H54 (cell line): Measurements from ENCODE around the gene KIAA0232.

Source experiments
- DNase-seq: peaks from one replicate; pipeline ENCODE4 v3.0.0; 2011; ENCODE audit warnings: low spot score, mixed read lengths; ENCODE audit not compliant: insufficient read length
- FAIRE-seq: peaks from 3 replicates; lab custom pipeline; 2011; peaks lifted over from hg19 to GRCh38; lab: Jason Lieb, UNC
- POLR2A ChIP-seq: IDR thresholded peaks from 2 replicates; pipeline ENCODE4 v1.6.1; 2011; ENCODE audit warnings: low read depth, mild to moderate bottlenecking, low read length

KIAA0232 gene

DNA sequence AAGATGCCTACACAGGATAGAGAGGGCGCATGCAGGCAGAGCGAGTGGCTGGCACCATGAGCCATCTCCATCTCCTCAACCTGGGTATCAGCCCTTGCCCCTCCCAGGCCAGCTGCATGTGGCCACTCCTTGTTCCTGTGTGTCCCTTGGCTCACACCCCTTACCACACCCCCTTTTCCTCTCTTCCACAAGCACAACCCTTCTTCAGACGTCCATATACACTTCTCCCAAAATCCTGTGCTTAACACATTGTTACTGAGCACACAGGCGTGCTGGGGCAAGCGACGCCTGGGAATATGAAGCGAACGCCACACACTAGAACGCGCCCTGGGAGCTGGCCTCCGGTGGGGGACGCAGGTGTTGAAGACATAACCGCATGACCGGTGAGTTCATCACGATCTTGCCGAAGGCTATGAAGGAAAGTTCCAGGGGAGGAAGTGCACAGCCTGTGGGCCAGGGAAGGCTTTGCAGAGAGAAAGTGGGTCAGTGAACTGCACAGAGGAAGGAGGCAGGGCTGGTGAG, 19.1 kb upstream of the KIAA0232 start:
- no peak for DNase-seq
- no peak for TF ChIP-seq POLR2A
- no peak for FAIRE-seq

DNA sequence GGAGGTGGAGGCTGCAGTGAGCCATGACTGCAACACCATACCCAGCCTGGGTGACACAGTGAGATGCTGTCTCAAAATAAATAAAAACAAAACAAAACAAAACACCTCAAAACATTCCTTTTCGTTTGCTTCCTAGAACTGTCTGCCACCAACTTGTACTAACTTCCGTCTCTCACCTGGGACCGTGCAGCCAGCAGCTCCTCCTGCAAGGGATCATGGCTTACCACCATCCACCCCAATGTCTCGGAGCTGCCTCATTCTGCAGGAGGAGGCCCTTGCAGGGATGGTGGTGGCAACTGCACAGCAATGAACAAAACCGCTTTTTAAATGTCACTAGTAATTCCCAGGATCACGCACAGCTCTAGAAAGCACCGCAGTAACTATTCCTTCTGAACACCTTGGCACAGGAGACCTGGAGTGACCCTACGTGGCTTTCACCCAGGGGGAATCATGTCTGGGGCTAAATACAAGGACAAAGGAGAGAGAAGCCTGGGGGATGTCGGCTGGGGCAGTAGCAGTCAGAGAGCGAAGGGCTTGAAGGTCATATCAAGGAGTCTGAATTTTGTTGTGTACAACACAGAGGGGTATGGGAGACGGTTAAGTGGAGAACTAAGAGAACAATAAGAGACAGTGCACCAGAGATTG, 17.4 kb upstream of the KIAA0232 start:
- FAIRE-seq (no peak), DNase-seq (no peak)
- no peak for TF ChIP-seq POLR2A

DNA sequence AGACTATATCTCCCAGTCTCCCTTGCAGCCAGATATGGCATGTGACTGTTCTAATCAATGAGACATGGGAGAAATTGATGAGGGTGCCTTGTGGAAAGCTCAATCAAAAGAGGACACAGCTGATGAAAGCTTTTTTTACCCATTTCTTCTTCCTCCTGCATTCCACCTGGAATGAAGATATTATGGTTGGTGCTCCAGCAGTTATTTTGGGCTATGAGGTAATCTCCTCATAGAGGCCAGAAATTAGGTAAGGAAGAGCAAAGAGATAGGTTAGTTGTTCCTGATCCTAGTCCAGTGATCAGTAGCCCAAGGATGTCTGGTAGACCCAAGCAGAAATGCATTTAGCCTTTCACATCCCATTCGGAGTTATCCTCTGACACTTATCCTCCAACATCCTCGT, 16.8 kb upstream of the KIAA0232 start:
- DNase-seq (no peak), FAIRE-seq (no peak)
- TF ChIP-seq POLR2A = no peak

DNA sequence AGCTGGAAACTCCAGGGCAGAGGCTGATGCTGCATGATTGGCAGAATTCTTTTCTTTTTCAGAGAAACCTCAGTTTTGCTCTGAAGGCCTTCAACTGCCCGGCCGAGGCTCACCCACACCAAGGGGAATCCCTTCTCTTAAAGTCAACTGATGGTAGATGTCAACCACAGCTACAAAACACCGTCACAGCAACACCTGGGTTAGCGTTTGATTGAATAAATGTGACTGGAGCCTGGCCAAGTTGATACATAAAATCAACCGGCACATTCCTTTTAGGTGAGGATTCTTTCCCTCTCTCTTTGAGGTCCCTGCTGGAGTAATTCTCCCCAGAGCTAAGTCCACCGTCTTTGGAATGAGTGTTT, 15.2 kb upstream of the KIAA0232 start:
- FAIRE-seq = no peak

DNA sequence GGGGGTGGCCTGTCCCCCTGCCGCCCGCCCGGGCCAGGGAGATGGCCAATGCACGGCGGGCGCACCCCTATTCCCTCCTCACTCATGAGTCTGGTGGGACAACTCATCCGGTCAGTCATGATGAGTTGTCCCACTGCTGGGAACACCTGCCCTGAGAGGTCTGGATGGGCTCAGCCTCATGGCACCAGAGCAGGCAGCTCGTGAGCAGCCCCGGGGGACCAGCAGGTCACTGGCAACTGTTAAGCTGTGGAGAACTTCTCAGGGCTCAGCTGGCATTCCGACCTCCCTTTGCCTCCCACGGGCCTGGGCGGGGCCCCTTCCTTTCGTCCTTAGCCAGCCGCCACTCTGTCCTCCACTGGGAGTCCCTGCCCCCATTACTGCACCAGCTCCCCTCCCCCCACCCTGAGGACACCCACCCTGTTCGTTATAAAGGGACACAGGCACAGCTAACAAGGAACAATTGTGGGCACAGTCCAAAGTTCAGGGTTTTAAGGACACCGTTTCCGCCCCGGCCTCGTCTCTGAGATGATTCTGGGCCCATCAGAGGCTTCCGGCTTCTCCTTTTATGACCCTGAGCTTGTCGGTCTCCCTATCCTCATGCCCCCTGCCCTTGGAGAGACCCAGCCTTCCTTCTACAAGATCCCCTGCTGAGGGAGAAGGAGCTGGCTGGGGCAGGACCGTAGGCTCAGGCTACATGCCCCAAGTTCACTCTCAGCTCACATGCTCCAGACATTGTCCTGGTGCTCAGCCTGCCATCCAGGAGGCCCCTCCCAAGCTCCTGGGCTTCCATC, 14.6 kb upstream of the KIAA0232 start:
- no peak for TF ChIP-seq POLR2A
- no peak for FAIRE-seq
- DNase-seq = no peak

More for the DNA sequence above, 15.2 kb upstream of the KIAA0232 start:
- DNase-seq = no peak
- TF ChIP-seq POLR2A = no peak

DNA sequence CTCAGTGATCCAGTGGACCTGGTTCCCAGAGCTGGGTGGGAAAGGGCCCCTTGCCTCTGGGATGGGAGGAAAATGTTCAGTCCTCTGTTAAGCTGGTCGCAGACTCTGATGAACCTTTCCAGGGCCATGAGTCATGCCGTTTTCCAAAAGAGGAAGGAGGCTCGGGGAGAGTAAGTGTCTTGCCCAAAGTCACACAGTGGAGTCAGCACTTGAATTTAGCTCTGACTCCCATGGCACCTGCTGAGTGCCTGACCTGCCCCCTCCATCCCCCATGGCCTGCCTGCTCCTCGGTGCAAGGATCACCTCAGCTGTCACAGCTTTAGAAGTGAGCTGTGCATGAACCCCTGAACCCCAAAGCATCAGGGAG, 14.0 kb upstream of the KIAA0232 start:
- DNase-seq = no peak
- no peak for FAIRE-seq
- TF ChIP-seq POLR2A = no peak

DNA sequence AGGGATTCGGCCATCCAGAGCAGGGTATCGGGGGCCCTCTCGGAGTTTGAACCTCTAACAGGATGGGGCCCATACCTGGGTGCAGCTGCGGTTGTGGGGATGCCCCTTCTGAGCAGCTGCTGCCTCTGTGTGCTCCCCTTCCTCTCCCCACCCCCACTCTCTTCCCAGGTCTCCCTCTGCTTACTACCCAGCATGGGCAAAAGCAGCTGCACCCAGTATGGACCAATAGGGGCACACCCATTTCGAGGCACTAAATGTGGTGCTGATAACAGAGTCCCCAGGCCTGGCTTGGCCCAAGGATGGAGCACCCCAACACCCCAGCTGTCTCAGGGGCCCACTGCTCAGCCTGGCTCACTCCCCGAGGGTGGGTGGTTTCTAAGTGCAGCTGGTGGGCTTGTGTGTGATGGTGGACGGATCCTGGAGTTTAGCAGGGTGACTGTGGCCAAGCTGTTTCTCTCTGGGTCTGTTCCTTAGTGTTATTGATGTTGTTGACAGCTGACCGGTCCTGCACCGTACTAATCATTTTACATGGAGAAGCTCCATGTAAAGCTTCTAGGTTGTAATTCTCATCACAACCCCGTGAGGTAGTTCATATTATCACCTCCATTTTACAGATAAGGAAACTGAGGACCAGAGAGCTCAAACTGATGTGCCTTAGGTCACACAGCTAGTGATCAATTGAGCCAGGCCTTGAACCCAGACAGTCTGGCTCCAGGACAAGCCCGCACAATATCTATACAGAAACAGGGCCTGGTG, 13.1 kb upstream of the KIAA0232 start:
- DNase-seq (no peak), FAIRE-seq (no peak)
- no peak for TF ChIP-seq POLR2A

DNA sequence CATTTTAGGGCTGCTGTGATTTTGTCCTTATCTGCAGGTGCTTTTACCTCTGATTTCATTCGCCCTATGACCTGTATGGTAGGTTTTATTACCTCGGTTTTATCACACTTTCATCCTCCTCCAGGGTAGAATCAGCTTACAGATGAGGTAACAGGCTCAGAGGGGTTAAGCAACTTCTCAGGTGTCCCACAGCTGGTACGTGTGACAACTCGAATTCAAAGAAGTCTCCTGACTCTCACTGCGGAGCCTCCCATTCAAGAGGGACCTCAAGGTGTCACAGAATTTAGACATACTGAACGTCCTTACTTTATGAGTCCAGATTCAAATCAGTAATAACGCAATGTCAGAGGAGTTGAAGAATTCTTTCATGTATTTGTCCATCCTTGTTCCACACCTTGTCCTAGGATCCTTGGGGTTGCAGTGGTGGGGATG, 12.5 kb upstream of the KIAA0232 start:
- DNase-seq = no peak
- no peak for FAIRE-seq
- no peak for TF ChIP-seq POLR2A

DNA sequence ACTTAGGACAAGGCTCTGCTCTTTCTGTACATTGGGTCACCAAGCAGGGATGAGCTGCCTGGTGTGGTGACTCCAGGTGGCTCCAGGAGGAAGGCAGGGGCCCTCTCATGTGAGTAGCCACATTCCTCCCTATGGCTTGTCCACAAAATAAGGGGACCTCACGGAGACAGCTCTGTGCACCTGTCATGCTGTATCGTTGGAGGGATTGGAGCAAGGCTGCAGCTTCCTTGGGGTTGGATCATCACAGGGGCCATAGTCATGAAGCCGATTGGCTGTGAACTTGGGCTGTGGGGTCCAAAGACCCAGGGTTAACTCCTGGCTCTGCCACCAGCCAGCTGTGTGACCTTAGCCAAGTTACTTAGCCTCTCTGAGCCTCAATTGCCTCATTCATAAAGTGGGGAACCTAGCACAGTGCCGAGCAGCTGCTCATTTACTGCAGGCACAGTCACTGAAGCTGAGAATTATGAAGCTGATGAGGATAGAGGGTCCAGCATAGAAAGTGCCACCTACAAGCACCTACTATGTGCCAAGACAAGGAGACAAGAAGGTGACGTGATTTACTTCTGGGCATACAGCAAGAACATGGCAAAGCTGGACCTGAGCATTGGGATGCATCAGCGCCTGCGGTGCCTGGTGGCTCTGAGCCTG, 11.8 kb upstream of the KIAA0232 start:
- no peak for TF ChIP-seq POLR2A
- FAIRE-seq (no peak), DNase-seq (no peak)

DNA sequence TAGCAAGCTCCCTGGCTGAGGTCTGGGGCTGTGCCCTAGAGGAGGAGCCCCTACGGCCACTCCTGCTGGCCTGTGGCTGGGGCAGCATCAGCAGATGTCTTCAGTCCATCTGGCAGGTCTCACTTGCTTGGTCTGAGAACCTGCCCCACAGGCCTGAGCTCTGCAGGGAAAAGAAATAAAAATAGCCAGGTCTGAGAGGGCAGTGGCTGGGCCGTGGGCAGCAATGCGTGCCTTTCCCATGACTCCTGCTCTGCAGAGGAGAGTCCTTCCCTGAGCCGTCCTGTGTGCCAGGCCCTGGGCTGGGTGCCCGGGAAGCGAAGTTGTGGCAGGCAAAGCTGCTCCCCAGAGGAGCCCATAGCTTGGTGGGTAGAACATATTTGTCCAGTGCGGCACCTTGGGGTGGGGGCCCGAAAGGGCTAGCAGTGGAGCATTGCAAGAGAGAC, 11.3 kb upstream of the KIAA0232 start:
- FAIRE-seq (no peak), DNase-seq (peak; percentile 63)
- no peak for TF ChIP-seq POLR2A

DNA sequence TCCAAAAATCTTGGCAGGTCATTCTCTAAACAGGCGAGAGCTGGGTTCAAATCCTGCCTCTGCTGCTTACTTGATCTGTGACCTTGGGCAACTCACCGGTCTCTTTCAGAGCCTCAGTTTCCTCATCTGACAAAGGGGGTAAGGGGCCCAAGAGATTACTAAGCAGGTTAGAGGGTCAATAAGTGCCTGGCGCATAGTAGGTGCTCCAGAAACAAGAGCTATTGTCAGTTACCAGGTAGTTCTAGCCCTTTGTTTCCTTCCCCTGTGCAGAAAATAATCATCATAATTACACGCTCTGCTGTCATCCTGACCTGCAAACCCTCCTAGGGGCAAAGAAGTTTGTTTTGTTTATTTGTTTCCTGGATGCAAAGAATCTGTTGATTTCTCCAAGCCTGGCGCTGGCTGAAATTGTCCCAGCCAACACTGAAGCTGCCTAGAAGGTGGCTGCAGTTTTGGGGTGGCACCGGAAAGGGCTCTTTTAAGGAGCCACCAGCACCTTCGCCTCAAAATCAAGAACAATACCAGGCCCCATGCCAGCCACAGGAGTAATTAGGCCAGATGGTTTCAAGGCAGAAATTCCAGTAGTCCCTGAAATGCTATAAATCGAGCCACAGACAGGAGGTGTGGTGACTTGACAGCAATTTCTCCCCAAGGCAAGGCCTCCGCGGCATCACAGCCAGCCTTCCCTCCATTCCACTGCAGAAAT, 10.2 kb upstream of the KIAA0232 start:
- no peak for TF ChIP-seq POLR2A
- DNase-seq (peak; percentile 52), FAIRE-seq (no peak)

DNA sequence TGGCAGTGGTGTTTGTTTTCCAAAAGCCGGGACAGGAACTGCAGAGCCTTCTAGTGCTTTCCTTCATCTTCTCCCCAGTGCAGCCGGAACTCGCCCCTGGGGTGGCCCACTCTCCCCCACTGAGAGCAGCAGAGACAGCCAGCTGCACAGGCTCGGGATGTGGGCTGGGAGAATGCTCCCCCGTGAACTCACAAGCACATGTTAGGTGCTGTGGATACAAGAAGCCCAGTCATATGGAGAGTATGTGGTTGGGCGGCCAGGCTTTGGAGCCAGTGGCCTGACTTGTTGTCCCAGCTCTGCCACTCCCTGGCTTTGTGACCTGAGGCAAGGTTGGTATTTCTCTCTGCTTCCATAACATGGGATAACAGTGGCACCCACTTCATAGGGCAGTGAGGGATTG, 9.4 kb upstream of the KIAA0232 start:
- FAIRE-seq (no peak), DNase-seq (no peak)
- no peak for TF ChIP-seq POLR2A
